ENCODE data around the gene TSPAN5.
"Not testable (repeated sequence)": the region's sequence is repeated elsewhere in the genome, so short reads cannot be mapped to it uniquely, and the experiment has no call there.

DNA sequence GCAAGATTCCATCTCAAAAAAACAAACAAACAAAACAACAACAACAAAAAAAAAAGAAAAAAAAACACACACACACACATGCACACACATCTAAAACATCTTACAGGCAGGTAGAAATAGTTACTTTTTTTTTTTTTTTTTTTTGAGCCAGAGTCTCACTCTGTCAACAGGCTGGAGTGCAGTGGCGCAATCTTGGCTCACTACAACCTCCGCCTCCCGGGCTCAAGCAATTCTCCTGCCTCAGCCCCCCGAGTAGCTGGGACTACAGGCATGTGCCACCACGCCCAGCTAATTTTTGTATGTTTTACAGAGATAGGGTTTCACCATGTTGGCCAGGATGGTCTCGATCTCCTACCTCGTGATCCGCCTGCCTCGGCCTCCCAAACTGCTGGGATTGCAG lies 201.0 kb downstream of the TSPAN5 start:
- TF ChIP-seq, protein P1, sequence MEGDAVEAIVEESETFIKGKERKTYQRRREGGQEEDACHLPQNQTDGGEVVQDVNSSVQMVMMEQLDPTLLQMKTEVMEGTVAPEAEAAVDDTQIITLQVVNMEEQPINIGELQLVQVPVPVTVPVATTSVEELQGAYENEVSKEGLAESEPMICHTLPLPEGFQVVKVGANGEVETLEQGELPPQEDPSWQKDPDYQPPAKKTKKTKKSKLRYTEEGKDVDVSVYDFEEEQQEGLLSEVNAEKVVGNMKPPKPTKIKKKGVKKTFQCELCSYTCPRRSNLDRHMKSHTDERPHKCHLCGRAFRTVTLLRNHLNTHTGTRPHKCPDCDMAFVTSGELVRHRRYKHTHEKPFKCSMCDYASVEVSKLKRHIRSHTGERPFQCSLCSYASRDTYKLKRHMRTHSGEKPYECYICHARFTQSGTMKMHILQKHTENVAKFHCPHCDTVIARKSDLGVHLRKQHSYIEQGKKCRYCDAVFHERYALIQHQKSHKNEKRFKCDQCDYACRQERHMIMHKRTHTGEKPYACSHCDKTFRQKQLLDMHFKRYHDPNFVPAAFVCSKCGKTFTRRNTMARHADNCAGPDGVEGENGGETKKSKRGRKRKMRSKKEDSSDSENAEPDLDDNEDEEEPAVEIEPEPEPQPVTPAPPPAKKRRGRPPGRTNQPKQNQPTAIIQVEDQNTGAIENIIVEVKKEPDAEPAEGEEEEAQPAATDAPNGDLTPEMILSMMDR (IDR thresholded peaks at IDR 0.05; ENCODE audit: insufficient read depth, low read length): not testable (repeated sequence)
- TF ChIP-seq, protein P2, sequence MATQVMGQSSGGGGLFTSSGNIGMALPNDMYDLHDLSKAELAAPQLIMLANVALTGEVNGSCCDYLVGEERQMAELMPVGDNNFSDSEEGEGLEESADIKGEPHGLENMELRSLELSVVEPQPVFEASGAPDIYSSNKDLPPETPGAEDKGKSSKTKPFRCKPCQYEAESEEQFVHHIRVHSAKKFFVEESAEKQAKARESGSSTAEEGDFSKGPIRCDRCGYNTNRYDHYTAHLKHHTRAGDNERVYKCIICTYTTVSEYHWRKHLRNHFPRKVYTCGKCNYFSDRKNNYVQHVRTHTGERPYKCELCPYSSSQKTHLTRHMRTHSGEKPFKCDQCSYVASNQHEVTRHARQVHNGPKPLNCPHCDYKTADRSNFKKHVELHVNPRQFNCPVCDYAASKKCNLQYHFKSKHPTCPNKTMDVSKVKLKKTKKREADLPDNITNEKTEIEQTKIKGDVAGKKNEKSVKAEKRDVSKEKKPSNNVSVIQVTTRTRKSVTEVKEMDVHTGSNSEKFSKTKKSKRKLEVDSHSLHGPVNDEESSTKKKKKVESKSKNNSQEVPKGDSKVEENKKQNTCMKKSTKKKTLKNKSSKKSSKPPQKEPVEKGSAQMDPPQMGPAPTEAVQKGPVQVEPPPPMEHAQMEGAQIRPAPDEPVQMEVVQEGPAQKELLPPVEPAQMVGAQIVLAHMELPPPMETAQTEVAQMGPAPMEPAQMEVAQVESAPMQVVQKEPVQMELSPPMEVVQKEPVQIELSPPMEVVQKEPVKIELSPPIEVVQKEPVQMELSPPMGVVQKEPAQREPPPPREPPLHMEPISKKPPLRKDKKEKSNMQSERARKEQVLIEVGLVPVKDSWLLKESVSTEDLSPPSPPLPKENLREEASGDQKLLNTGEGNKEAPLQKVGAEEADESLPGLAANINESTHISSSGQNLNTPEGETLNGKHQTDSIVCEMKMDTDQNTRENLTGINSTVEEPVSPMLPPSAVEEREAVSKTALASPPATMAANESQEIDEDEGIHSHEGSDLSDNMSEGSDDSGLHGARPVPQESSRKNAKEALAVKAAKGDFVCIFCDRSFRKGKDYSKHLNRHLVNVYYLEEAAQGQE (IDR thresholded peaks at IDR 0.05; ENCODE audit: insufficient replicate concordance, low read depth): not testable (repeated sequence)
- TF ChIP-seq GABPA, POLR2AphosphoS5 (IDR thresholded peaks at IDR 0.05; ENCODE audit: low read depth): not testable (repeated sequence)

Data from HL-60 (cell line).